Measurements from ENCODE around the gene ATP13A1.

GRCh38 chr19:19691683-19692082, 28.2 kb upstream of the ATP13A1 start:
- TF ChIP-seq, protein P1, sequence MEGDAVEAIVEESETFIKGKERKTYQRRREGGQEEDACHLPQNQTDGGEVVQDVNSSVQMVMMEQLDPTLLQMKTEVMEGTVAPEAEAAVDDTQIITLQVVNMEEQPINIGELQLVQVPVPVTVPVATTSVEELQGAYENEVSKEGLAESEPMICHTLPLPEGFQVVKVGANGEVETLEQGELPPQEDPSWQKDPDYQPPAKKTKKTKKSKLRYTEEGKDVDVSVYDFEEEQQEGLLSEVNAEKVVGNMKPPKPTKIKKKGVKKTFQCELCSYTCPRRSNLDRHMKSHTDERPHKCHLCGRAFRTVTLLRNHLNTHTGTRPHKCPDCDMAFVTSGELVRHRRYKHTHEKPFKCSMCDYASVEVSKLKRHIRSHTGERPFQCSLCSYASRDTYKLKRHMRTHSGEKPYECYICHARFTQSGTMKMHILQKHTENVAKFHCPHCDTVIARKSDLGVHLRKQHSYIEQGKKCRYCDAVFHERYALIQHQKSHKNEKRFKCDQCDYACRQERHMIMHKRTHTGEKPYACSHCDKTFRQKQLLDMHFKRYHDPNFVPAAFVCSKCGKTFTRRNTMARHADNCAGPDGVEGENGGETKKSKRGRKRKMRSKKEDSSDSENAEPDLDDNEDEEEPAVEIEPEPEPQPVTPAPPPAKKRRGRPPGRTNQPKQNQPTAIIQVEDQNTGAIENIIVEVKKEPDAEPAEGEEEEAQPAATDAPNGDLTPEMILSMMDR (IDR thresholded peaks at IDR 0.05): no peak
- TF ChIP-seq POLR2AphosphoS5 (IDR thresholded peaks at IDR 0.05): no peak
- no peak for TF ChIP-seq POLR2A (IDR thresholded peaks at IDR 0.05)
- TF ChIP-seq EP300 (IDR thresholded peaks at IDR 0.05): no peak

Data from gastroesophageal sphincter (tissue), 3 donors.